NCI-H2171 treated with DMSO at 0.1 percent for 48 hours (cell line): ENCODE measurements around the gene MYRFL.

Experiments
- DNase-seq: peaks from one replicate; lab custom pipeline; 2025; lab: John Stamatoyannopoulos, UW

Gene MYRFL

GRCh38 chr12:69897744-69898143 is 72.7 kb downstream of the MYRFL start:
- DNase-seq = no peak

- DNase-seq = no peak
These were observed 73.2 kb downstream of the MYRFL start for GRCh38 chr12:69898236-69898635.

- peak; percentile 88 for DNase-seq
These were observed 75.7 kb downstream of the MYRFL start for GRCh38 chr12:69900720-69901131.

- DNase-seq = peak; percentile 20
These were observed 76.3 kb downstream of the MYRFL start for GRCh38 chr12:69901221-69901905.

GRCh38 chr12:69903548-69903947 is 78.5 kb downstream of the MYRFL start:
- DNase-seq = no peak

- DNase-seq = no peak
These were observed 79.8 kb downstream of the MYRFL start for GRCh38 chr12:69904777-69905176.

- no peak for DNase-seq
These were observed 80.8 kb downstream of the MYRFL start for GRCh38 chr12:69905801-69906200.

GRCh38 chr12:69906411-69907216 is 81.6 kb downstream of the MYRFL start:
- no peak for DNase-seq

- no peak for DNase-seq
These were observed 83.2 kb downstream of the MYRFL start for GRCh38 chr12:69908203-69908602.

- DNase-seq = no peak
These were observed 85.7 kb downstream of the MYRFL start for GRCh38 chr12:69910694-69911093.

GRCh38 chr12:69913526-69913925 is 88.5 kb downstream of the MYRFL start:
- no peak for DNase-seq

- no peak for DNase-seq
These were observed 90.9 kb downstream of the MYRFL start for GRCh38 chr12:69915964-69916363.

- DNase-seq = no peak
These were observed 91.7 kb downstream of the MYRFL start for GRCh38 chr12:69916544-69917235.

GRCh38 chr12:69918287-69918686 is 93.3 kb downstream of the MYRFL start:
- DNase-seq = no peak

GRCh38 chr12:69919495-69919894 is 94.5 kb downstream of the MYRFL start:
- DNase-seq = no peak

GRCh38 chr12:69921831-69922230 is 96.8 kb downstream of the MYRFL start:
- DNase-seq = no peak

- no peak for DNase-seq
These were observed 98.0 kb downstream of the MYRFL start for GRCh38 chr12:69922999-69923398.

- DNase-seq = no peak
These were observed 100.3 kb downstream of the MYRFL start for GRCh38 chr12:69925291-69925690.

- no peak for DNase-seq
These were observed 102.1 kb downstream of the MYRFL start for GRCh38 chr12:69927164-69927563.

- DNase-seq = no peak
These were observed 104.1 kb downstream of the MYRFL start for GRCh38 chr12:69929125-69929524.

GRCh38 chr12:69929531-69929930 is 104.5 kb downstream of the MYRFL start:
- DNase-seq = no peak

- no peak for DNase-seq
These were observed 106.5 kb downstream of the MYRFL start for GRCh38 chr12:69931569-69931968.

GRCh38 chr12:69932154-69932553 is 107.1 kb downstream of the MYRFL start:
- DNase-seq = no peak
